AG04449 (cell line): ENCODE results near the gene LUC7L.
A peak's percentile ranks its signal among the peaks of the same experiment; 100 is the strongest.
"Not testable (repeated sequence)": the region's sequence is repeated elsewhere in the genome, so short reads cannot be mapped to it uniquely, and the experiment has no call there.

Experiments used
- CTCF ChIA-PET: fragments of 350-600 bp; formaldehyde crosslinking; extraction: SDS; loops from one replicate; lab custom pipeline; 2021; ENCODE audit warnings: antibody characterized with exemption; lab: Yijun Ruan, JAX
- POLR2A ChIA-PET: fragments of 400-600, 350-600 bp; formaldehyde crosslinking; extraction: SDS; loops from one replicate; lab custom pipeline; 2020; ENCODE audit warnings: antibody characterized with exemption, inconsistent platforms; lab: Yijun Ruan, JAX
- DNase-seq: peaks from one replicate; pipeline ENCODE4 v3.0.0-alpha.2; 2010; ENCODE audit warnings: low read depth, low spot score
- H3K4me3 ChIP-seq: 2 replicates; pipeline ENCODE4 v1.5.1; 2011; ENCODE audit warnings: low read depth, mild to moderate bottlenecking, control low read depth, low read length
- TF ChIP-seq, protein P1 (sequence below): IDR thresholded peaks from one replicate; pipeline ENCODE4 v1.5.1; 2011; ENCODE audit warnings: mild to moderate bottlenecking, moderate library complexity, low read length, control low read depth, inconsistent platforms; ENCODE audit not compliant: insufficient read depth; ENCODE audit errors: missing control alignments

The LUC7L gene

DNA sequence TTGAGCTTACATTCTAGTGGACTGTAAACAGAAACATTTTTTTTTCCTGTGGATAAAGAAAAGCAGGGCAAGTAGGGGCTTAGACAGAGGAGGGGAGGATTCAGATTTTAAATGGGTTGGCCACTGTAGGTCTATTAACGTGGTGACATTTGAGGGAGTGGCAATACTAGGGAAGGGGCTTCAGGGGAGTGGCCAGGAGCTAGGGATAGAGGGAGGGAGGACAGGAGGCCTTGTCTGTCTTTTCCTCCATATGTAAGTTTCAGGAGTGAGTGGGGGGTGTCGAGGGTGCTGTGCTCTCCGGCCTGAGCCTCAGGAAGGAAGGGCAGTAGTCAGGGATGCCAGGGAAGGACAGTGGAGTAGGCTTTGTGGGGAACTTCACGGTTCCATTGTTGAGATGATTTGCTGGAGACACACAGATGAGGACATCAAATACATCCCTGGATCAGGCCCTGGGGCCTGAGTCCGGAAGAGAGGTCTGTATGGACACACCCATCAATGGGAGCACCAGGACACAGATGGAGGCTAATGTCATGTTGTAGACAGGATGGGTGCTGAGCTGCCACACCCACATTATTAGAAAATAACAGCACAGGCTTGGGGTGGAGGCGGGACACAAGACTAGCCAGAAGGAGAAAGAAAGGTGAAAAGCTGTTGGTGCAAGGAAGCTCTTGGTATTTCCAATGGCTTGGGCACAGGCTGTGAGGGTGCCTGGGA, 70.0 kb downstream of the LUC7L start:
- ChIA-PET POLR2A (no interaction called here), CTCF (interaction anchor here (1.0 kb wide), 1 partner anchor 23 kb away, joined by 3 read pairs; no protein-coding TSS in a partner anchor)
- no peak for DNase-seq
- TF ChIP-seq, protein P1, sequence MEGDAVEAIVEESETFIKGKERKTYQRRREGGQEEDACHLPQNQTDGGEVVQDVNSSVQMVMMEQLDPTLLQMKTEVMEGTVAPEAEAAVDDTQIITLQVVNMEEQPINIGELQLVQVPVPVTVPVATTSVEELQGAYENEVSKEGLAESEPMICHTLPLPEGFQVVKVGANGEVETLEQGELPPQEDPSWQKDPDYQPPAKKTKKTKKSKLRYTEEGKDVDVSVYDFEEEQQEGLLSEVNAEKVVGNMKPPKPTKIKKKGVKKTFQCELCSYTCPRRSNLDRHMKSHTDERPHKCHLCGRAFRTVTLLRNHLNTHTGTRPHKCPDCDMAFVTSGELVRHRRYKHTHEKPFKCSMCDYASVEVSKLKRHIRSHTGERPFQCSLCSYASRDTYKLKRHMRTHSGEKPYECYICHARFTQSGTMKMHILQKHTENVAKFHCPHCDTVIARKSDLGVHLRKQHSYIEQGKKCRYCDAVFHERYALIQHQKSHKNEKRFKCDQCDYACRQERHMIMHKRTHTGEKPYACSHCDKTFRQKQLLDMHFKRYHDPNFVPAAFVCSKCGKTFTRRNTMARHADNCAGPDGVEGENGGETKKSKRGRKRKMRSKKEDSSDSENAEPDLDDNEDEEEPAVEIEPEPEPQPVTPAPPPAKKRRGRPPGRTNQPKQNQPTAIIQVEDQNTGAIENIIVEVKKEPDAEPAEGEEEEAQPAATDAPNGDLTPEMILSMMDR, result no peak
- no peak overlapping the region for H3K4me3 ChIP-seq

DNA sequence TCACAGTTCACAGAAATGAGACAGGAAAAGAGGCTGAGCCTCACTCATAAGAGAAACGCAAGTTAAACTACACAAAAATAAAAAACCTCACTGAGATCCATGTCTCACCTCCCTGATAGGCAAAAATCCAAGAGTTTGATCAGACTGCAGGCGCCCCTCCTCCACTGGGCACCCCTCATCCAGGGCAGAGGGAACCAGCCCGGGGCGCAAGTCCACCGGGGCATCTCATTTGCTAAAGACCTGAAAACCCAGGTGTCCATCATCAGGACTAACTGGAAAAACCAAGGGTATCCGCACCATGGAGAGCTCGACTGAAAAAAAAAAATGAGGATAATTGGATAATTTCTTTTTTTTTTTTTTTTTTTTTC, 74.2 kb downstream of the LUC7L start:
- TF ChIP-seq, protein P1, result no peak
- DNase-seq, result no peak
- peak overlapping the region; percentile 46 for H3K4me3 ChIP-seq
- ChIA-PET POLR2A (no interaction called here), CTCF (interaction anchor here (1.1 to 2.3 kb wide), 2 partner anchors 26 to 48 kb away, joined by 5 to 11 read pairs; partner anchors contain the start of gene HBQ1)

- peak overlapping the region; percentile 46 for H3K4me3 ChIP-seq
- ChIA-PET POLR2A (no interaction called here), CTCF (interaction anchor here (2.3 kb wide), 1 partner anchor 27 kb away, joined by 11 read pairs; the partner anchor contains the start of gene HBQ1)
- TF ChIP-seq, protein P1, result no peak
- DNase-seq, result no peak
These were observed 74.8 kb downstream of the LUC7L start for GRCh38 chr16:154217-155030.

- POLR2A ChIA-PET, DNase-seq, H3K4me3 ChIP-seq: not testable (repeated sequence)
- CTCF ChIA-PET, result interaction anchor here (2.3 kb wide), 1 partner anchor 27 kb away, joined by 11 read pairs; the partner anchor contains the start of gene HBQ1
These were observed 75.6 kb downstream of the LUC7L start for GRCh38 chr16:153550-154216.

- CTCF ChIA-PET, H3K4me3 ChIP-seq, POLR2A ChIA-PET, DNase-seq: not testable (repeated sequence)
These were observed 76.1 kb downstream of the LUC7L start for GRCh38 chr16:153129-153521.

GRCh38 chr16:152141-153128, 76.8 kb downstream of the LUC7L start, which contains the start of gene HBZ:
HBZ (plus strand) TSS chr16:152644; CDS start chr16:152910, 266 bp downstream.
- ChIA-PET CTCF (no interaction called here), POLR2A (no interaction called here)
- no peak for DNase-seq
- H3K4me3 ChIP-seq, result no peak within 1 kb of the TSS
- TF ChIP-seq, protein P1, result no peak
